ENCODE measurements around the gene MANSC1. TPM values are rescaled to one million over a fixed set of nuclear protein-coding genes. Genes with fewer than 3 reads are reported as not detected.
"Not testable (repeated sequence)": the region's sequence is repeated elsewhere in the genome, so short reads cannot be mapped to it uniquely, and the experiment has no call there.

The MANSC1 gene
- total and polyA plus RNA-seq, 12 donors: 4.7 to 13.3 (median 10.3) TPM

DNA sequence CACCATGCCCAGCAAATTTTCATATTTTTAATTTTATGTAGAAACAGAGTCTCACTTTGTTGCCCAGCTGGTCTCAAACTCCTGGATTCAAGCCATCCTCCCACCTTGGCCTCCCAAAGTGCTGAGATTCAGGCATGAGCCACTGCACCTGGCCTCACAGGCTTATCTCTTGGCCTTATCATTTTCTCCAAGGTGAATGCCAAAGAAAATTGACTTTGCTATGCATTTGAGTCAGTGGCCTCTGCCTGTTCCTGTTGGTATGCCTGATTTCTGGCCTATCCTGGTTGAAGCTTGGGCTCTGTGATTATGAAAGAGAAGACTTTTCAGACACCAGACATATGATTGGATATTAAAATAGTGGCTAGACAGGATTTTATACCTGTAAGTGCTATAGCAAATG lies 34.2 kb downstream of the MANSC1 start:
- Histone ChIP-seq H3K4me1 (peaks cover 0 to 12% (median 3%) of the 10 kb centered on the region in 9 donors), H3K9me3 (no peaks in the 10 kb centered on the region), H3K27me3 (no peaks in the 10 kb centered on the region), H3K27ac (no peak overlapping the region), H3K4me3 (no peak overlapping the region), H3K36me3 (no peaks in the 10 kb centered on the region)
- no peak for DNase-seq
- no peak for ATAC-seq
- TF ChIP-seq, protein P1, sequence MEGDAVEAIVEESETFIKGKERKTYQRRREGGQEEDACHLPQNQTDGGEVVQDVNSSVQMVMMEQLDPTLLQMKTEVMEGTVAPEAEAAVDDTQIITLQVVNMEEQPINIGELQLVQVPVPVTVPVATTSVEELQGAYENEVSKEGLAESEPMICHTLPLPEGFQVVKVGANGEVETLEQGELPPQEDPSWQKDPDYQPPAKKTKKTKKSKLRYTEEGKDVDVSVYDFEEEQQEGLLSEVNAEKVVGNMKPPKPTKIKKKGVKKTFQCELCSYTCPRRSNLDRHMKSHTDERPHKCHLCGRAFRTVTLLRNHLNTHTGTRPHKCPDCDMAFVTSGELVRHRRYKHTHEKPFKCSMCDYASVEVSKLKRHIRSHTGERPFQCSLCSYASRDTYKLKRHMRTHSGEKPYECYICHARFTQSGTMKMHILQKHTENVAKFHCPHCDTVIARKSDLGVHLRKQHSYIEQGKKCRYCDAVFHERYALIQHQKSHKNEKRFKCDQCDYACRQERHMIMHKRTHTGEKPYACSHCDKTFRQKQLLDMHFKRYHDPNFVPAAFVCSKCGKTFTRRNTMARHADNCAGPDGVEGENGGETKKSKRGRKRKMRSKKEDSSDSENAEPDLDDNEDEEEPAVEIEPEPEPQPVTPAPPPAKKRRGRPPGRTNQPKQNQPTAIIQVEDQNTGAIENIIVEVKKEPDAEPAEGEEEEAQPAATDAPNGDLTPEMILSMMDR (IDR thresholded peaks at IDR 0.05): no peak
- intact Hi-C loops (cut with DNase I): no loop called here

DNA sequence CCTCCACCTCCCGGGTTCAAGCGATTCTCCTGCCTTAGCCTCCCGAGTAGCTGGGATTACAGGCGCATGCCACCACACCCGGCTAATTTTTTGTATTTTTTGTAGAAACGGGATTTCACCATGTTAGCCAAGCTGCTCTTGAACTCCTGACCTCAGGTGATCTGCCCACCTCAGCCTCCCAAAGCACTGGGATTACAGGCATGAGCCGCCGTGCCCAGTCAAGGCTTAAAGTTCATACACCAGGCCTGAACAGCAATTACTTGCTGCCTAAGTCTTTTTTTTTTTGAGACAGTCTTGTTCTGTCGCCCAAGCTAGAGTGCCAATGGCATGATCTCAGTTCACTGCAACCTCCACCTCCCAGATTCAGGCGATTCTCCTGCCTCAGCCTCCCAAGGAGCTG lies 39.3 kb downstream of the MANSC1 start:
- H3K36me3 ChIP-seq; DNase-seq; H3K4me1 ChIP-seq; H3K27me3 ChIP-seq; H3K9me3 ChIP-seq; H3K4me3 ChIP-seq; ATAC-seq; H3K27ac ChIP-seq; intact Hi-C loops (cut with DNase I): not testable (repeated sequence)
- WGBS, 2 donors: 87 to 92% methylated on average over 8 to 10 of the region's 10 CpGs

DNA sequence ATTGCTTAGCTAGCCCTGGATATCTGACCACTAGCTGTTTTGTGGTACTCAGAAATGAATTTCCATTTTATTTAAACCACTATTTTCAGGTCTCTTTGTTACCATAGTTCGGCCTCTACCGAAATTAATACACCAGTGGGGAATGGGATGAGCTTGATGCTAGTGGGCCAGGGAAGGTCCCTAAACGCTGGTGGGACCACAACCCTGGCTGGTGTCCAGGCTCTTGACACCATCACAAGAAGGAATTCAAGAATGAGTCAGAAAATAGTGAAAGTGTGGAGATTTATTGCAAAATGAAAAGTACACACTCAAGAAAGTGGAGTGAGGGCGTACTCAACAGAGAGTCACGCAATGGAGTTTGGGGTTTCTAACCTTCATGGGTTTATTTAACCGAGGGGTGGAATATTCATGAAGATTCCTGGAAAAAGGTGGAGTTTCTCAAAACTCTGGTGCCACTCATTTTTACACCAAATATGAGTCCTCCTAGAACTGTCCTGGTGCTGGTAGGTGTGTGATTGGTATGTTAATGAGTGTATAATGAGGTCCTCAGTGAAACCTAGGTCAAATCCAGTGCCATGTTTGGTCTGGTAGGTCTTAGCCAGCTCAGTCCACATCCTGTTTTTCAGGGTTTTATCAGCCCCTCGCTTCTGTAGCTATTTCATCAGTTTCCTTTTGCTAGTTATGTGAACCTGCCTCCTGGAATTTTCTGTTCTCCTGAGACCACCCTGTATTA lies 44.3 kb downstream of the MANSC1 start:
- Histone ChIP-seq H3K36me3 (no peaks in the 10 kb centered on the region), H3K9me3 (peaks cover 0 to 7% (median 0%) of the 10 kb centered on the region in 11 donors), H3K4me3 (no peak overlapping the region), H3K27ac (no peak overlapping the region), H3K4me1 (no peaks in the 10 kb centered on the region), H3K27me3 (no peaks in the 10 kb centered on the region)
- TF ChIP-seq, protein P1 (IDR thresholded peaks at IDR 0.05): no peak
- 84 to 86% methylated on average over 7 of the region's 7 CpGs for WGBS, 2 donors
- intact Hi-C loops (cut with DNase I): no loop called here
- DNase-seq: no peak
- ATAC-seq: no peak

DNA sequence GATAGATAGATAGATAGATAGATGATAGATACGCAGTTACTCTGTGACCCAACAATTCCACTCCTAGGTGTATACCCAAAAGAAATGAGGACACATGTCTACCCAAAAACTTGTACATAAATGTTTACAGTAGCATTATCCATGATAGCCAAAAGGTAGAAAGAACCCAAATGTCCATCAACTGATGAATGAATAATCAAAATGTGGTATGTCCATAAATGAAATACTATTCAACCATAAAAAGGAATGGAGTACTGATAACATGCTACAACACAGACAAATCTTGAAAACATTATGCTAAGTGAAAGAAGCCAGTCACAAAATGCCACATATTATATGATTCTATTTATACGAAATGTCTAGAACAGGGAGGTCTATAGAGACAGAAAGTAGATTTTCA lies 47.1 kb downstream of the MANSC1 start:
- intact Hi-C loops (cut with DNase I): no loop called here
- TF ChIP-seq, protein P1 (IDR thresholded peaks at IDR 0.05): no peak
- DNase-seq (no peak), ATAC-seq (no peak)
- no peak overlapping the region for H3K27ac ChIP-seq
- peaks cover 0 to 7% (median 0%) of the 10 kb centered on the region in 11 donors for H3K9me3 ChIP-seq
- H3K4me1 ChIP-seq: no peaks in the 10 kb centered on the region
- WGBS, 2 donors: 98% methylated on average over 2 of the region's 2 CpGs
- no peak overlapping the region for H3K4me3 ChIP-seq
- H3K36me3 ChIP-seq: no peaks in the 10 kb centered on the region
- H3K27me3 ChIP-seq: no peaks in the 10 kb centered on the region

DNA sequence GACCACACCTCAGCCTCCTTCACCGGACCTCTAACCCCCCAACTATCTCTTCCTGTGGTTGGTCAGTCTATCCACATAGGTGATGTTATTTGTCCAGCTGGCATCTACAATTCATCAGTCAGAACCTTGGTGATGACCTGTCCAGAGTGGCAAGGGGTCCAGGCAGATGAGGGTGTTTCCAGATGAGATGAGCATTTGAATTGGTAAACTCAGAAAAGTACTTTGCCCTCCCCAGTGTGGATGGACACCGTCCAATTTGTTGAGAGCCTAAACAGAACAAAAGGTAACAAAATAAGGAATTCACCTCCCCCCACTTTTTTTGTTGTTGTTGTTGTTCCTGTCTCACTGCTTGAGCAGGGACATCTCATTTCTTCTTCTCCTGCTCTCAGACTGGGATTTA lies 48.9 kb downstream of the MANSC1 start:
- DNase-seq (no peak), ATAC-seq (no peak)
- H3K36me3 ChIP-seq: no peaks in the 10 kb centered on the region
- H3K27me3 ChIP-seq: no peaks in the 10 kb centered on the region
- intact Hi-C loops (cut with DNase I): no loop called here
- 94 to 95% methylated on average over 2 of the region's 2 CpGs for WGBS, 2 donors
- peaks cover 0 to 7% (median 0%) of the 10 kb centered on the region in 11 donors for H3K9me3 ChIP-seq
- no peak overlapping the region for H3K4me3 ChIP-seq
- TF ChIP-seq, protein P1 (IDR thresholded peaks at IDR 0.05): no peak
- H3K27ac ChIP-seq: no peak overlapping the region
- H3K4me1 ChIP-seq: no peaks in the 10 kb centered on the region

Measured in heart right ventricle (tissue), 16 donors.